GM19324 (cell line): ENCODE measurements around the gene FRAS1.
"Not testable (repeated sequence)": the region's sequence is repeated elsewhere in the genome, so short reads cannot be mapped to it uniquely, and the experiment has no call there.

ENCODE experiments used
- ATAC-seq: cut with Tn5 transposase; IDR thresholded peaks from one replicate; pipeline ENCODE4 v1.9.1; 2021; ENCODE audit warnings: mild to moderate bottlenecking, moderate library complexity; ENCODE audit not compliant: unreplicated experiment, low FRiP score

Gene FRAS1

DNA sequence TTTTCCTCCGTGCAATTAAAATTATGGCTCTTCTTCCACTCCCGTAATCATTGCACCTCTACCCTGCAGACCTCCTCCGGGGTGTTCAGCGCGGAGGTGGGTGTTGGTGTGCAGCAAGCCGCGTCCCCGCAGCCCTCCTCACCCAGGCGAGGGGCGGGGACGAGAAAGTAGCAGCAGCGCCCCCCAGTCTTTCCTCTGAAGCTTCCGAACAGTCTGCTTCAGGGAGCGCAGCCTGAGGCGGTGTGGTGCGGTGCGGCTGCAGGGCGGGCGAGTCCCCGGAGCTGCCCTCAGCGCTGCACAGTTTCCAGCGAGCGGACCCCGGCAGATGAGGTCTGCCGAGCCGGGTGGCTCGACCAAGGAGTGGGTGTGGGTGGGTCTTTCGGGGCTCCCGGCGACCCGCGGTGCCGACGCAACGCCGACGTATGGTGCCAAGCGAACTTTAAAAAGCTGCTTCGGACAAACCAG is at the start of gene FRAS1:
FRAS1 (plus strand) TSS at position 189 of the 465 bp plus-strand sequence. CDS start 687 bp downstream, outside the sequence.
- no peak for ATAC-seq

DNA sequence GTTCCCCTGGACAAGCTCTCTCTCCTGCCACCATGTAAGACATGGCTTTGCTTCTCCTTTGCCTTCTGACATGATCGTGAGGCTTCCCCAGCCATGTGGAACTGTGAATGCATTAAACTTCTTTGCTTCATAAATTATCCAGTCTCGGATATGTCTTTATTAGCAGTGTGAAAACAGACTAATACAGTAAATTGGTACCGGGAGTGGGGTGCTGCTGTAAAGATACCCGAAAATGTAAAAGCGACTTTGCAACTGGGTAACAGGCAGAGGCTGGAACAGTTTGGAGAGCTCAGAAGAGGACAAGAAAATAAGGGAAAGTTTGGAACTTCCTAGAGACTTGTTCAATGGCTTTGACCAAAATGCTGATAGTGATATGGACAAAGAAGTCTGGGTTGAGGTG is 46.1 kb upstream of the FRAS1 start:
- ATAC-seq: not testable (repeated sequence)

- ATAC-seq: no peak
Observed at GRCh38 chr4:78014889-78015886, 41.9 kb upstream of the FRAS1 start.

GRCh38 chr4:78018271-78019049 is 38.7 kb upstream of the FRAS1 start:
- ATAC-seq: no peak

DNA sequence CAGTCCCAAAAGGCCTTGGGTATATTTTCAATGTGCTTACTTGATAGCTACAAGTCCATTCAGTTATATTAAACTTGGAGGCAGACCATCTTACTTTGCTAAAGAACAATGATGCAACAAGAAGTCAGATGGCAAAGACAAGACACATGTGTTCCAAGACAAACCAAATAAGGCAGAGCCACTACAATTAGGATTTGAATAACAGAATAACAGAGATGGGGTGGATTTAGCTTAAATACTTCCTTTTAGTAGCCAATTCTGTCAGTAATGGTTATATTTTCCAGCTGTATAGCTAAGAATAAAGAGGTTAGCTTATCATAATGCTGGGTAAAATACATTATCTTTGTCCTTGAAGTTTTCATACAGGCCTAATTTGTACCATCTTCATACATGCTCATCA is 37.7 kb upstream of the FRAS1 start:
- no peak for ATAC-seq

- no peak for ATAC-seq
Observed at GRCh38 chr4:78020677-78021076, 36.4 kb upstream of the FRAS1 start.

DNA sequence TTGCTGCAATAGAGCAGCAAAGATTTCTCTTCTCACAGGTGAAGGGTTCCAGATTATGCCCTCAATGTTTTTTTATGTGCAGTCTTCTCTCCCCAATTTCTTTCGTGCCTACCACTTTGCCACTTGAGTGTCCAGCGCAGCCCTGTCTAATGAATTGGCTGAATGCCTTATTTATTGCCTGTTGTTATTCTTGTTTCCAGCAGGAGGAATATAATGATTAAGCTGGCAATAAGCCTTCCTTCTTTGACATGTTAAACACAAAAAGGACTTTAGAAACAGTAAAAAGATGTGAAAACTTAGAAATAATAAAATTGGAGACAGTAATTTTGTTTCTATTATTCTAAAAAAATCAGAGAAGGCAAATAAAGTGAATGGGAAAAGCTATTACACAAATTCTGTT is 34.6 kb upstream of the FRAS1 start:
- no peak for ATAC-seq

DNA sequence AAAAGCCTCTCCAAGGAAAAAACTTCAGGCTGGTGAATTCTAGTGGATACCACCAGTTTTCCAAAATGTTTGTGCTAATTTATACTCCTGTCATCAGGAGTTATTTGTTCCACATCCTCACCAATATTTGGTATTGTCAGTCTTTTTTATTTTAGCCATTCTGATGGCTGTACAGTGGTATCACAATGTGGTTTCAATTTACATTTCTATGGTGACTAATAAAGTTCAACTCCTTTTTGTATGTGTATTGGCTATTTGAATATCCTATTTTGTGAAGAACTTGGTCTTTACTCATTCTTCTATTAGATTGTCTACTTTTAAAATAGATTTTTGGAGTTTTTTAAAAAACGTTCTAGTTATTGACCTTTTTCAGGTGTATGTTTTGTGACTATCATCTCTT is 33.0 kb upstream of the FRAS1 start:
- ATAC-seq: no peak

- no peak for ATAC-seq
Observed at GRCh38 chr4:78024576-78025091, 32.5 kb upstream of the FRAS1 start.

GRCh38 chr4:78031417-78031950 is 25.6 kb upstream of the FRAS1 start:
- ATAC-seq: no peak

DNA sequence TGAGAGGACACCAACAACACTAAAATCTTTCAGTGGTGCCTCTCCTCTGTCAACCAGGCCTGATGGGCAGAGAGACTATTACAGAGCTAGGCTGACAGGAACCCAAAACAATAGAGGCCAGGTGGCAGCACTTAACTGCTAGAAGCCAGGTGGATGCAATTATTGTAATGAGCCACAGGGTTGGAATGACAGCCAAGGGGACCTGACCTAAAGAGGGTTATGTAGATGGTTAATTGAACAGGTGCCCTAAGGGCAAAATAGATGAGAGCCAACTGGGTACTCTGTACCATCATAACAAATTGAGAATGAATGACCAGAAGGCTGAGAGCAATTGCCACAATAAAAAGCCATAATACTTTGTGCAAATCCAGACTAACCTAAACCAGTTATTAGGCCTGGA is 24.7 kb upstream of the FRAS1 start:
- no peak for ATAC-seq

DNA sequence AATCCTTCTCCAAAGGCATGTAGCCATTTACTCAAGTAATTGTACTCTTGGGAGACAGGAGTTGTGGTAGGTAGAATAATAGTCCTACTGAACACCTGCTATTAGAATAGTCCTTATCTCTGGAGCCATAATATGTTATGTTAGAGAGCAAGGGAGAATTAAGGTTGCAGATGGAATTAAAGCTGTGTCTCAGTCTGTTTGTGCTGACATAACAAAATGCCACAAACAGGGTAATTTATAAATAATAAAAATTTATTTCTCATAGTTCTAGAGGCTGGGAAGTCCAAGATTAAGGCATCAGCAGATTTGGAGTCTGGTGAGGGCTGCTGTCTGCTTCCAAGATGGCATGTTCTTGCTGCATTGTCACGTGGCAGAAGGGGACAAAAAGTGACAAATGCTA is 24.2 kb upstream of the FRAS1 start:
- ATAC-seq: no peak

DNA sequence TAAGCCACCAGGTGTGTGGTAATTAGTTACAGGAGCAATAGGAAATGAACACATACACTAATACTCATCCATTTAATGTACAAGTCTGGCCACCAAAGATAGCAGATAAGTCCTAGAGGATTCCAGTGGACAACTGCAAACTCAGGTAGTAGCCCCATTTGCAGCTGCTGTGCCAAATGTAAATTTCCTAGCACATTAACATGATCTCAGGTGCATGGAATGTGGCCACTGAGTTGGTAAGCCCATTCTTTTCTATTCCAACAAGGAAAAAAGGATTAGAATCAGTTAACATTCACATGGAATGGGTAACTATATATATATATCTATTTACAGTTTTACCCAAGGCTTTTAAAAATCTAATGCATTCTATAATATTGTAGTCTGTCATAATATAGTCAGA is 23.3 kb upstream of the FRAS1 start:
- ATAC-seq: no peak

DNA sequence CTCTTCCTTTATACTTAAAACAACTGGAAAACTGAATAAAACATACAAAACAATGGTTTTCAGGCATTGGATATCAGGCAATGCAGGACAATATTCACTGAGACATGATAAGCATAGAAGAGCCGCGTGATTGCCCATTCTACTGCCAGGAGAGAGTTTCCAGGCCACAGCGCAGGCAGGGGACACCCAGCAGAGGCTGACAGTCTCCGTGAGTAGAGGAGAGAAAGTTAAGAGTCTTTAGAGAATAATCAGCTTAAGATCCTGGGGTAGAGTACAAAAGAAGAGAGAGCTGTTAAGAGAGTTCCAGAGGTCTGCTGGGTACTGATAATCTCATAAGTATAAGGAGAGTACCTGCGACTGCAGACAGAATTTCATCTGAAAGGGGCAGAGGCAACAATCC is 18.4 kb upstream of the FRAS1 start:
- ATAC-seq: no peak

DNA sequence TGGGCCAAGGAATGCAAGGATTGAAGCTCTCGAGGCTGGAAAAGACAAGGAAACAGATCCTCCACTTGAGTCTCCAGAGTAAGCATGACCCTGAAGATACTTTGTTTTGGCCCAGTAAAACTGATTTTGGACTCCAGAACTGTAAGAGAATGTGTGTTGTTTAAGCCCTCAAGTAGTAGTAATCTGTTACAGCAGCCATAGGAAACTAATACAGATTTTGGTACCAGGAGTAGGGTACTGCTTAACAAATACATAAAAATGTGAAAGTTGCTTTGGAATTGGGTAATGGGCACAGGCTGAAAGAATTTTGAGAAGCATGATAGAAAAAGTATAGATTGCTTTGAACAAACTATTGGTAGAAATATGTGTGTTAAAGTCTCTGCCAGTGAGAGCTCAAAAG is 17.4 kb upstream of the FRAS1 start:
- no peak for ATAC-seq

DNA sequence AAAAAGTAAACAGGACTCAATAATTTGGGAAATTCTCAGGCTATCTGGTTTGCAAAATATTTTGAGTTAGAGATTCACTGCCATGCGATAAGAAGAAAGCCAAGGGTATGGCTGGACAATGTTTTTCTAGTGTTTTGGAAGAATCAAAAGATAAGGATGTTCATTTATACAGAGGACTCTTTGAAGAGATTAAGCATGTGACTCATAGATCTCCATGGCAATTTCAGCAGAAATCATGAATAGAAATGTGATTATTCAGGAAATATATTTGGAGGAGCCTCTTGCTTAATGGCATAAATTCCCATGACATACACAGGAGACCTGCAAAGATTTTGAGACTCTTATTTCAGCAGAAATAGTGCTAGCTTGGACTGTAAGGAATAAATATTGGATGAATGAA is 16.7 kb upstream of the FRAS1 start:
- no peak for ATAC-seq

DNA sequence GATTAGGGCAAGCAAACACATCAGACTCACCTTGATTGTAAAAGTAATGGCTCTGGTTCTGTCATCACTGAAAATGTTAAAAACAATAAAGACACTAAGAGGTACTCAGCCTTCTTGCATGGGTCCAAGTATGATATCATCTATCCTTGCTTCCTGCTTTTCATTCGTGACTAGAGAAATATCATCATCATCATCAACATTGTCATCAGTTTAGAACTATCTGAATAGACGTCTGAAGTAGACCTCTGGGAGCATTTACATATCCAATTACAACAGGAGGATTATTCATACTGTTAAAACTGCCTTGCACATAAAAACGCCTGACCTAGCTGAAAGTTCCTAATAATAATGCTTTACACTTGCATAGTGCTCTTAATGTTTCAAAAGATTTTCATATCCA is 9.8 kb upstream of the FRAS1 start:
- no peak for ATAC-seq

GRCh38 chr4:78056265-78057129 is 626 bp upstream of the FRAS1 start:
- ATAC-seq: no peak

GRCh38 chr4:78057600-78058550 is 752 bp downstream of the FRAS1 start:
- ATAC-seq: no peak
